MM.1S (cell line): ENCODE results near the gene EVL.

ENCODE experiments used
- CTCF ChIP-seq: fragments of 300-600 bp; sonication (generic); IDR thresholded peaks from 2 replicates; pipeline ENCODE4 v1.5.1; 2016; ENCODE audit warnings: antibody characterized with exemption, low read length, mixed read lengths
- EZH2 ChIP-seq: fragments of 300-600 bp; sonication (generic); optimal IDR thresholded peaks from 2 replicates; pipeline ENCODE3; 2017; ENCODE audit warnings: low read depth, mild to moderate bottlenecking, antibody characterized with exemption, low read length, mixed read lengths

- TF ChIP-seq CTCF (no peak), EZH2 (no peak)
Measured at GRCh38 chr14:100093319-100093718, 28.1 kb downstream of the EVL start.
